Measurements from ENCODE around the gene TTYH2. TPM values are rescaled to one million over a fixed set of nuclear protein-coding genes. Genes with fewer than 3 reads are reported as not detected.

Gene TTYH2
- total RNA-seq, 1 donor = 1.4 TPM

- H3K4me3 ChIP-seq (ENCODE audit: insufficient read depth, low read length) = no peak overlapping the region
- no peak overlapping the region for H3K4me2 ChIP-seq (ENCODE audit: insufficient read depth, low read length)
- no peak overlapping the region for H2AFZ ChIP-seq (ENCODE audit: low read length)
- no peaks in the 10 kb centered on the region for H4K20me1 ChIP-seq (ENCODE audit: insufficient read depth, low read length)
- no peak for DNase-seq (ENCODE audit: insufficient read length, low spot score, missing footprints)
- TF ChIP-seq, protein P1, sequence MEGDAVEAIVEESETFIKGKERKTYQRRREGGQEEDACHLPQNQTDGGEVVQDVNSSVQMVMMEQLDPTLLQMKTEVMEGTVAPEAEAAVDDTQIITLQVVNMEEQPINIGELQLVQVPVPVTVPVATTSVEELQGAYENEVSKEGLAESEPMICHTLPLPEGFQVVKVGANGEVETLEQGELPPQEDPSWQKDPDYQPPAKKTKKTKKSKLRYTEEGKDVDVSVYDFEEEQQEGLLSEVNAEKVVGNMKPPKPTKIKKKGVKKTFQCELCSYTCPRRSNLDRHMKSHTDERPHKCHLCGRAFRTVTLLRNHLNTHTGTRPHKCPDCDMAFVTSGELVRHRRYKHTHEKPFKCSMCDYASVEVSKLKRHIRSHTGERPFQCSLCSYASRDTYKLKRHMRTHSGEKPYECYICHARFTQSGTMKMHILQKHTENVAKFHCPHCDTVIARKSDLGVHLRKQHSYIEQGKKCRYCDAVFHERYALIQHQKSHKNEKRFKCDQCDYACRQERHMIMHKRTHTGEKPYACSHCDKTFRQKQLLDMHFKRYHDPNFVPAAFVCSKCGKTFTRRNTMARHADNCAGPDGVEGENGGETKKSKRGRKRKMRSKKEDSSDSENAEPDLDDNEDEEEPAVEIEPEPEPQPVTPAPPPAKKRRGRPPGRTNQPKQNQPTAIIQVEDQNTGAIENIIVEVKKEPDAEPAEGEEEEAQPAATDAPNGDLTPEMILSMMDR (IDR thresholded peaks at IDR 0.05; ENCODE audit: extremely low read depth, low read depth, low read length) = no peak
- no peaks in the 10 kb centered on the region for H3K36me3 ChIP-seq (ENCODE audit: insufficient read depth, low read length)
- no peaks in the 10 kb centered on the region for H3K79me2 ChIP-seq (ENCODE audit: insufficient read depth, low read length)
- H3K9me3 ChIP-seq (ENCODE audit: low read depth, low read length) = no peaks in the 10 kb centered on the region
- no peak overlapping the region for H3K27ac ChIP-seq (ENCODE audit: low read depth, low read length)
- H3K4me1 ChIP-seq (ENCODE audit: insufficient read depth, low read length) = no peaks in the 10 kb centered on the region
- no peaks in the 10 kb centered on the region for H3K27me3 ChIP-seq (ENCODE audit: insufficient read depth, low read length)
Observed at GRCh38 chr17:74226252-74226651, 12.9 kb downstream of the TTYH2 start.

- no peak for DNase-seq (ENCODE audit: insufficient read length, low spot score, missing footprints)
- H2AFZ ChIP-seq (ENCODE audit: low read length) = no peak overlapping the region
- no peak overlapping the region for H3K27ac ChIP-seq (ENCODE audit: low read depth, low read length)
- TF ChIP-seq, protein P1 (IDR thresholded peaks at IDR 0.05; ENCODE audit: extremely low read depth, low read depth, low read length) = no peak
- H3K9me3 ChIP-seq (ENCODE audit: low read depth, low read length) = no peaks in the 10 kb centered on the region
- no peak overlapping the region for H3K4me3 ChIP-seq (ENCODE audit: insufficient read depth, low read length)
- no peak overlapping the region for H3K4me2 ChIP-seq (ENCODE audit: insufficient read depth, low read length)
- no peaks in the 10 kb centered on the region for H3K36me3 ChIP-seq (ENCODE audit: insufficient read depth, low read length)
- no peaks in the 10 kb centered on the region for H3K4me1 ChIP-seq (ENCODE audit: insufficient read depth, low read length)
- H3K79me2 ChIP-seq (ENCODE audit: insufficient read depth, low read length) = no peaks in the 10 kb centered on the region
- H4K20me1 ChIP-seq (ENCODE audit: insufficient read depth, low read length) = no peaks in the 10 kb centered on the region
- no peaks in the 10 kb centered on the region for H3K27me3 ChIP-seq (ENCODE audit: insufficient read depth, low read length)
Observed at GRCh38 chr17:74227271-74228080, 14.1 kb downstream of the TTYH2 start.

DNA sequence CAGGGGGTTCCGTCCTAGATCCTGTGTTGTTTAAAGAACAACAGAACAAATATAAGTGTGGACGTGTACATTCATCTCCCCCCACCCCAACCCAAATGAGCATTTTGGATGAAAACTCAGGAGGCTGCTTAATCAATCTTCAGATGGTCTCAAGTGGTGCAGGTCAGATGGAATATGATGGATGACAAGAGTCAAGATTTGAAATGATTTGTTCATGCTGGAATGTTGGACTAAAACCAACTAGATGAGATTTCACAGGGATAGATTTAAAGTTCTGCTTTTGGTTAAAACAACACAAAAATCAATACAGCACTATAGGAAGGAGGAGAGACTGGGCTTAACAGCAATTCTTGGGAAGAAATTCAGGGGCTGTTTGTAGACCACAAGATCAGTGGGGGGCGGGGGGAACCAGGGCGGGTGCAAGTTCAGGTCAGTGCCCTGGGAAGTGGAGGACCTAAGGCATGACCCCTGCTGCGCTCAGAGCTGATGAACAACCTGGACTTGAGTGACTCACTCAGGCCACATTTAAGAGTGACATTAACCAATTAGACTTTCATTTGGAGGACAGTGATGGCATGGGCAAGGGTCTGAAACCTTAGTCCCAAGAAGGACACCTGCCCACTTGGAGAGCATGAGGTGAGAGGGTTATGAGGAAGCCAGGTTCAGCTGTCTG, 15.1 kb downstream of the TTYH2 start:
- no peaks in the 10 kb centered on the region for H3K9me3 ChIP-seq (ENCODE audit: low read depth, low read length)
- H3K27ac ChIP-seq (ENCODE audit: low read depth, low read length) = no peak overlapping the region
- H4K20me1 ChIP-seq (ENCODE audit: insufficient read depth, low read length) = no peaks in the 10 kb centered on the region
- no peak for DNase-seq (ENCODE audit: insufficient read length, low spot score, missing footprints)
- TF ChIP-seq, protein P1 (IDR thresholded peaks at IDR 0.05; ENCODE audit: extremely low read depth, low read depth, low read length) = no peak
- H2AFZ ChIP-seq (ENCODE audit: low read length) = no peak overlapping the region
- H3K36me3 ChIP-seq (ENCODE audit: insufficient read depth, low read length) = no peaks in the 10 kb centered on the region
- H3K27me3 ChIP-seq (ENCODE audit: insufficient read depth, low read length) = no peaks in the 10 kb centered on the region
- no peaks in the 10 kb centered on the region for H3K4me1 ChIP-seq (ENCODE audit: insufficient read depth, low read length)
- no peaks in the 10 kb centered on the region for H3K79me2 ChIP-seq (ENCODE audit: insufficient read depth, low read length)
- no peak overlapping the region for H3K4me2 ChIP-seq (ENCODE audit: insufficient read depth, low read length)
- no peak overlapping the region for H3K4me3 ChIP-seq (ENCODE audit: insufficient read depth, low read length)

- no peak for DNase-seq (ENCODE audit: insufficient read length, low spot score, missing footprints)
Observed at GRCh38 chr17:74230896-74231295, 17.5 kb downstream of the TTYH2 start.

More at GRCh38 chr17:74230896-74231295, 17.5 kb downstream of the TTYH2 start:
- Histone ChIP-seq H3K4me2 (ENCODE audit: insufficient read depth, low read length) (no peak overlapping the region), H4K20me1 (ENCODE audit: insufficient read depth, low read length) (no peaks in the 10 kb centered on the region), H3K27me3 (ENCODE audit: insufficient read depth, low read length) (no peaks in the 10 kb centered on the region), H3K36me3 (ENCODE audit: insufficient read depth, low read length) (no peaks in the 10 kb centered on the region), H3K4me3 (ENCODE audit: insufficient read depth, low read length) (no peak overlapping the region), H3K9me3 (ENCODE audit: low read depth, low read length) (no peaks in the 10 kb centered on the region), H3K79me2 (ENCODE audit: insufficient read depth, low read length) (no peaks in the 10 kb centered on the region), H3K4me1 (ENCODE audit: insufficient read depth, low read length) (no peaks in the 10 kb centered on the region), H2AFZ (ENCODE audit: low read length) (no peak overlapping the region), H3K27ac (ENCODE audit: low read depth, low read length) (no peak overlapping the region)
- TF ChIP-seq, protein P1 (IDR thresholded peaks at IDR 0.05; ENCODE audit: extremely low read depth, low read depth, low read length) = no peak
